Peyer's patch (tissue), 4 donors: ENCODE results near the gene NR2E1. TPM values are rescaled to one million over a fixed set of nuclear protein-coding genes. Genes with fewer than 3 reads are reported as not detected.

Source experiments
- DNase-seq, 3 donors: peaks; one replicate each; pipeline ENCODE4 v3.0.0-alpha.2; 2017 to 2019
- H3K27ac ChIP-seq, 4 donors: fragments of 200-600 bp; sonication (generic); one replicate each; pipeline ENCODE4 v1.5.1; 2016 to 2019
- H3K27me3 ChIP-seq, 2 donors: fragments of 200-600 bp; sonication (generic); one replicate each; pipeline ENCODE4 v1.5.1; 2019
- H3K36me3 ChIP-seq, 3 donors: fragments of 200-600 bp; sonication (generic); one replicate each; pipeline ENCODE4 v1.5.1; 2016 to 2019
- H3K4me1 ChIP-seq, 4 donors: fragments of 200-600 bp; sonication (generic); one replicate each; pipeline ENCODE4 v1.5.1; 2016 to 2019
- H3K4me3 ChIP-seq, 4 donors: fragments of 200-600 bp; sonication (generic); 1 replicate in 3 of 4; 2 replicates in 1 of 4; pipeline ENCODE4 v1.5.1; 2016 to 2019; ENCODE audit warnings: mild to moderate bottlenecking in 1 of 4
- H3K9me3 ChIP-seq, 4 donors: fragments of 200-600 bp; sonication (generic); one replicate each; pipeline ENCODE4 v1.5.1; 2016 to 2019; ENCODE audit warnings: mild to moderate bottlenecking in 1 of 4
- POLR2A ChIP-seq, 2 donors: fragments of 450-650 bp; IDR thresholded peaks; one replicate each; pipeline ENCODE4 v1.5.1; 2017; ENCODE audit warnings: antibody characterized with exemption in 2 of 2, mild to moderate bottlenecking in 2 of 2, moderate library complexity in 2 of 2
- total RNA-seq, 4 donors: library from RNA; depleted of rRNA; stranded (reverse); fragments of >200 nt; gene quantifications; one replicate each; pipeline ENCODE4 v1.1.0, GENCODE V29; 2016
- TF ChIP-seq, protein P1 (sequence below), 6 experiments: fragments of 450-650 bp in 4 of 6; fragments of 200-600 bp in 2 of 6; sonication (generic) in 1 of 6; IDR thresholded peaks; one replicate each; pipeline ENCODE4 v1.5.1; 2017 to 2019; ENCODE audit warnings: antibody characterized with exemption in 6 of 6, mild to moderate bottlenecking in 3 of 6, moderate library complexity in 1 of 6

NR2E1 gene
- total RNA-seq, 4 donors from 2014 or later: not detected

DNA sequence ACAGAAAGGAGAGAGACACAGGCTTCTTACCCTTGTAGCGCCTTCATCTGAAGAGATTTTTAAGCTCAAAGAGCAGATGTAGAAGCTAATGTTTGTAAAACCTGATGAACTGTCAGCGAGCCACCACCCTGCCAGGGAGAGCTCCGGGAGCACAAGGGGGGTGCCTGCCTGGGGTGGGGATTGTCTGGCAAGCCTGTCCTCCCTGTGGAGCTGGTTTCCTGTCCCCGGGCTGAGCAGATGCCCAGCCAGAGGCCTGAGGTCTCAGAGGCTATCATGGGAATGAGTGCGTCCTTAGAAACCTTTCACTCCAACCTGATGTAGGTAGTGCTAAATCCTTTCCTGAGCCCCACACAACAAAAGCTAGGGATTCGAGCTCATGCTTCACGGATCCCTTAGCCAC lies 41.9 kb upstream of the NR2E1 start:
- no peaks in the 10 kb centered on the region for H3K9me3 ChIP-seq
- no peak for TF ChIP-seq POLR2A (IDR thresholded peaks at IDR 0.05)
- TF ChIP-seq, protein P1, sequence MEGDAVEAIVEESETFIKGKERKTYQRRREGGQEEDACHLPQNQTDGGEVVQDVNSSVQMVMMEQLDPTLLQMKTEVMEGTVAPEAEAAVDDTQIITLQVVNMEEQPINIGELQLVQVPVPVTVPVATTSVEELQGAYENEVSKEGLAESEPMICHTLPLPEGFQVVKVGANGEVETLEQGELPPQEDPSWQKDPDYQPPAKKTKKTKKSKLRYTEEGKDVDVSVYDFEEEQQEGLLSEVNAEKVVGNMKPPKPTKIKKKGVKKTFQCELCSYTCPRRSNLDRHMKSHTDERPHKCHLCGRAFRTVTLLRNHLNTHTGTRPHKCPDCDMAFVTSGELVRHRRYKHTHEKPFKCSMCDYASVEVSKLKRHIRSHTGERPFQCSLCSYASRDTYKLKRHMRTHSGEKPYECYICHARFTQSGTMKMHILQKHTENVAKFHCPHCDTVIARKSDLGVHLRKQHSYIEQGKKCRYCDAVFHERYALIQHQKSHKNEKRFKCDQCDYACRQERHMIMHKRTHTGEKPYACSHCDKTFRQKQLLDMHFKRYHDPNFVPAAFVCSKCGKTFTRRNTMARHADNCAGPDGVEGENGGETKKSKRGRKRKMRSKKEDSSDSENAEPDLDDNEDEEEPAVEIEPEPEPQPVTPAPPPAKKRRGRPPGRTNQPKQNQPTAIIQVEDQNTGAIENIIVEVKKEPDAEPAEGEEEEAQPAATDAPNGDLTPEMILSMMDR (IDR thresholded peaks at IDR 0.05): no peak
- DNase-seq: no peak
- no peaks in the 10 kb centered on the region for H3K36me3 ChIP-seq
- H3K4me3 ChIP-seq: no peak overlapping the region
- H3K4me1 ChIP-seq: peaks cover 3 to 9% (median 8%) of the 10 kb centered on the region in 4 donors
- peaks cover 0 to 32% of the 10 kb centered on the region in 2 donors for H3K27me3 ChIP-seq
- H3K27ac ChIP-seq: no peak overlapping the region

- no peak overlapping the region for H3K27ac ChIP-seq
- no peaks in the 10 kb centered on the region for H3K9me3 ChIP-seq
- TF ChIP-seq POLR2A (IDR thresholded peaks at IDR 0.05): no peak
- TF ChIP-seq, protein P1 (IDR thresholded peaks at IDR 0.05): no peak
- no peaks in the 10 kb centered on the region for H3K36me3 ChIP-seq
- no peaks in the 10 kb centered on the region for H3K4me1 ChIP-seq
- no peak for DNase-seq
- H3K27me3 ChIP-seq: peaks cover 0 to 13% of the 10 kb centered on the region in 2 donors
- no peak overlapping the region for H3K4me3 ChIP-seq
These were observed 38.8 kb upstream of the NR2E1 start for GRCh38 chr6:108127056-108127455.

- Histone ChIP-seq H3K9me3 (no peaks in the 10 kb centered on the region), H3K4me3 (no peak overlapping the region), H3K36me3 (no peaks in the 10 kb centered on the region), H3K27ac (no peak overlapping the region), H3K27me3 (peaks cover 0 to 8% of the 10 kb centered on the region in 2 donors), H3K4me1 (no peaks in the 10 kb centered on the region)
- no peak for TF ChIP-seq POLR2A (IDR thresholded peaks at IDR 0.05)
- TF ChIP-seq, protein P1 (IDR thresholded peaks at IDR 0.05): no peak
- DNase-seq: no peak
These were observed 38.0 kb upstream of the NR2E1 start for GRCh38 chr6:108127826-108128225.

GRCh38 chr6:108130262-108130661 lies 35.6 kb upstream of the NR2E1 start:
- Histone ChIP-seq H3K36me3 (no peaks in the 10 kb centered on the region), H3K4me3 (no peak overlapping the region), H3K4me1 (peaks cover 0 to 11% (median 3%) of the 10 kb centered on the region in 4 donors), H3K27ac (no peak overlapping the region), H3K9me3 (no peaks in the 10 kb centered on the region), H3K27me3 (peaks cover 0 to 12% of the 10 kb centered on the region in 2 donors)
- DNase-seq: no peak
- no peak for TF ChIP-seq POLR2A (IDR thresholded peaks at IDR 0.05)
- TF ChIP-seq, protein P1 (IDR thresholded peaks at IDR 0.05): no peak

- Histone ChIP-seq H3K9me3 (no peaks in the 10 kb centered on the region), H3K27ac (no peak overlapping the region), H3K4me3 (no peak overlapping the region), H3K27me3 (peaks cover 0 to 12% of the 10 kb centered on the region in 2 donors), H3K4me1 (peaks cover 0 to 11% (median 3%) of the 10 kb centered on the region in 4 donors), H3K36me3 (no peaks in the 10 kb centered on the region)
- TF ChIP-seq, protein P1 (IDR thresholded peaks at IDR 0.05): no peak
- TF ChIP-seq POLR2A (IDR thresholded peaks at IDR 0.05): no peak
- no peak for DNase-seq
These were observed 33.0 kb upstream of the NR2E1 start for GRCh38 chr6:108132863-108133262.
